Suprapubic skin (tissue), 4 donors: Measurements from ENCODE around the gene PARD6G. TPM values are rescaled to one million over a fixed set of nuclear protein-coding genes. Genes with fewer than 3 reads are reported as not detected.
"Not testable (repeated sequence)": the region's sequence is repeated elsewhere in the genome, so short reads cannot be mapped to it uniquely, and the experiment has no call there.

Experiments used
- DNase-seq, 2 donors: peaks; one replicate each; pipeline ENCODE4 v3.0.0-alpha.2; 2019; ENCODE audit warnings: low spot score in 2 of 2
- H3K27ac ChIP-seq: fragments of 200-600 bp; sonication (generic); one replicate; pipeline ENCODE4 v1.5.1; 2019
- H3K27me3 ChIP-seq: fragments of 200-600 bp; sonication (generic); one replicate; pipeline ENCODE4 v1.5.1; 2019
- H3K36me3 ChIP-seq: fragments of 200-600 bp; sonication (generic); one replicate; pipeline ENCODE4 v1.5.1; 2019
- H3K4me1 ChIP-seq: fragments of 200-600 bp; sonication (generic); one replicate; pipeline ENCODE4 v1.5.1; 2019
- H3K4me3 ChIP-seq: fragments of 200-600 bp; sonication (generic); one replicate; pipeline ENCODE4 v1.5.1; 2019; ENCODE audit warnings: mild to moderate bottlenecking
- H3K9me3 ChIP-seq: fragments of 200-600 bp; sonication (generic); one replicate; pipeline ENCODE4 v1.5.1; 2019
- EP300 ChIP-seq: sonication (generic); formaldehyde crosslinking; IDR thresholded peaks from one replicate; pipeline ENCODE4 v1.6.1; 2017; ENCODE audit warnings: antibody characterized with exemption
- POLR2A ChIP-seq, 2 donors: fragments of 450-650 bp; IDR thresholded peaks; one replicate each; pipeline ENCODE4 v1.6.1; 2017; ENCODE audit warnings: antibody characterized with exemption in 2 of 2, mild to moderate bottlenecking in 2 of 2, moderate library complexity in 2 of 2
- POLR2AphosphoS5 ChIP-seq, 3 donors: sonication (generic); formaldehyde crosslinking; IDR thresholded peaks; one replicate each; pipeline ENCODE4 v1.6.1; 2017; ENCODE audit warnings: antibody characterized with exemption in 3 of 3
- WGBS: methylation state at CpG from one replicate; pipeline ENCODE4 v1.1.5; 2018; 5-methylcytosine and 5-hydroxymethylcytosine counted together
- total RNA-seq, 4 donors: library from RNA; depleted of rRNA; stranded (reverse); fragments of >200 nt; gene quantifications; one replicate each; pipeline ENCODE4 v1.1.0, GENCODE V29; 2016
- TF ChIP-seq, protein P1 (sequence below), 2 donors: fragments of 200-600 bp in 1 of 2; fragments of 450-650 bp in 1 of 2; sonication (generic) in 1 of 2; IDR thresholded peaks; one replicate each; pipeline ENCODE4 v1.5.1; 2016 to 2019; ENCODE audit warnings: antibody characterized with exemption in 2 of 2, mild to moderate bottlenecking in 1 of 2, moderate library complexity in 1 of 2

Gene PARD6G
- 10 to 100 TPM; 47.5 to 97.6 (median 82.2) TPM for total RNA-seq

DNA sequence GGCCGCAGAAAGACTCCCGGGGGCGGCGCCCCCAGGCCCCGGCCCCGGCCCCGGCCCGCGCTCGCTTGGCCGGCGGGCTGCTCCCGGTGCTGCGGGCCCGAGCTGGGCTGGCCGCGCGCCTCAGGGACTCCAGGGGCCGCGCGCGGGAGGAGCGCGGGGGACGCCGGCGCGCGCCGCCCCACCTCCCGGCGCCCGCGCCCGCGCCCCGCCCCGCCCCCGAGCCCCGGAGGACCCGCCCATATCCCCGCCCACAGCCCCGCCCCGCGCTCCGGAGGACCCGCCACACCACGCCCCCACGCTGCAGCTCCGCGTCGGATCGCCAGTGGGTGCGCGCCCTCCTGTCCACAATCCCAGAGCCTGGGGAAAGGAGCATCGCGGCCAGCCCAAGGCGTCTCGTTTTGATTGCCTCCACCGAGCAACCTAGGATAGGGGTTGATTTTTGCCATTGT lies at the start of gene PARD6G:
Gene PARD6G, minus strand, starts transcription at position 122 of the 449 bp plus-strand sequence. CDS start 166 bp downstream, outside the sequence.
- peak within 1 kb of the TSS; percentile 94 for H3K4me3 ChIP-seq
- H3K27me3 ChIP-seq, result no peaks in the 10 kb centered on the region
- peak within 1 kb of the TSS; percentile 97 for H3K27ac ChIP-seq
- no peaks in the 10 kb centered on the region for H3K9me3 ChIP-seq
- peaks cover 56% of the 10 kb centered on the region for H3K4me1 ChIP-seq
- H3K36me3 ChIP-seq, result no peaks in the 10 kb centered on the region
- peak; percentile 89 to 92 for DNase-seq
- TF ChIP-seq, protein P1, sequence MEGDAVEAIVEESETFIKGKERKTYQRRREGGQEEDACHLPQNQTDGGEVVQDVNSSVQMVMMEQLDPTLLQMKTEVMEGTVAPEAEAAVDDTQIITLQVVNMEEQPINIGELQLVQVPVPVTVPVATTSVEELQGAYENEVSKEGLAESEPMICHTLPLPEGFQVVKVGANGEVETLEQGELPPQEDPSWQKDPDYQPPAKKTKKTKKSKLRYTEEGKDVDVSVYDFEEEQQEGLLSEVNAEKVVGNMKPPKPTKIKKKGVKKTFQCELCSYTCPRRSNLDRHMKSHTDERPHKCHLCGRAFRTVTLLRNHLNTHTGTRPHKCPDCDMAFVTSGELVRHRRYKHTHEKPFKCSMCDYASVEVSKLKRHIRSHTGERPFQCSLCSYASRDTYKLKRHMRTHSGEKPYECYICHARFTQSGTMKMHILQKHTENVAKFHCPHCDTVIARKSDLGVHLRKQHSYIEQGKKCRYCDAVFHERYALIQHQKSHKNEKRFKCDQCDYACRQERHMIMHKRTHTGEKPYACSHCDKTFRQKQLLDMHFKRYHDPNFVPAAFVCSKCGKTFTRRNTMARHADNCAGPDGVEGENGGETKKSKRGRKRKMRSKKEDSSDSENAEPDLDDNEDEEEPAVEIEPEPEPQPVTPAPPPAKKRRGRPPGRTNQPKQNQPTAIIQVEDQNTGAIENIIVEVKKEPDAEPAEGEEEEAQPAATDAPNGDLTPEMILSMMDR (IDR thresholded peaks at IDR 0.05), result peak in 1 of 2 donors; percentile 11
- no peak for TF ChIP-seq POLR2AphosphoS5 (IDR thresholded peaks at IDR 0.05)
- WGBS, result 0% methylated on average over 1 of the region's 60 CpGs

DNA sequence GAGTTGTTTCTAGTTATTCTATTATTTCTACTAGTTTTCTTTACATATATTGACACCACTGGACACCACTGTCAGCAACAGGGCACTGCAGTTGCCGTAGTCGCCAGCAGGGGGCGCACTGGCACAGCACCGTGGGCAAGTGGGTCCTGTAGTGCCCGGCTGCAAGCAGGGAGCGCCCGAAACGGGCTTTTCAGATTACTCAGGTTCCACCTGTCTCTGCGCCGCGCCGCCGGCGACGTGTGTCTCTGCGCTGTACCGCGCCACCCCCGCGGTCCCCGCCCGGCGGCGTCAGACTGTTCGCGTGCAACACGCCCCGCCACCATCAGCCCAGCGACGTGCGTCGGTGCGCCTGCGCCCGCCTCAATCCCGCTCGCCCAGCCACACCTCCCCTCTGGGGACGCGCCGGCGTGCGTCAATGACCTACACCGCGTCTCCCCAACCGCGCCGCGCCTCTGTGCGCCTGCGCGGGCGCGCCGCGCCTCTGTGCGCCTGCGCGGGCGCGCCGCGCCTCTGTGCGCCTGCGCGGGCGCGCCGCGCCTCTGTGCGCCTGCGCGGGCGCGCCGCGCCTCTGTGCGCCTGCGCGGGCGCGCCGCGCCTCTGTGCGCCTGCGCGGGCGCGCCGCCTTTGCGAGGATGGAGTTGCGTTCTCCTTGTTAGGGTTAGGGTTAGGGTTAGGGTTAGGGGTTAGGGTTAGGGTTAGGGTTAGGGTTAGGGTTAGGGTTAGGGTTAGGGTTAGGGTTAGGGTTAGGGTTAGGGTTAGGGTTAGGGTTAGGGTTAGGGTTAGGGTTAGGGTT lies 15.1 kb upstream of the PARD6G start:
- WGBS, result 81% methylated on average over 91 of the region's 91 CpGs
- not testable (repeated sequence) for H3K4me1 ChIP-seq, H3K4me3 ChIP-seq, H3K27me3 ChIP-seq, H3K9me3 ChIP-seq, H3K27ac ChIP-seq, H3K36me3 ChIP-seq
- peak in 1 of 2 donors; percentile 79 for DNase-seq
- TF ChIP-seq, protein P1 (IDR thresholded peaks at IDR 0.05), result peak; percentile 15 to 37

GRCh38 chr18:80259610-80260009 lies 12.3 kb upstream of the PARD6G start:
- no peak overlapping the region for H3K4me3 ChIP-seq
- WGBS, result 96% methylated on average over 4 of the region's 4 CpGs
- TF ChIP-seq EP300, result no peak
- no peak for TF ChIP-seq POLR2A (IDR thresholded peaks at IDR 0.05)
- TF ChIP-seq, protein P1 (IDR thresholded peaks at IDR 0.05), result no peak
- TF ChIP-seq POLR2AphosphoS5 (IDR thresholded peaks at IDR 0.05), result no peak
- no peak for DNase-seq
- H3K9me3 ChIP-seq, result no peaks in the 10 kb centered on the region
- no peaks in the 10 kb centered on the region for H3K36me3 ChIP-seq
- peaks cover 5% of the 10 kb centered on the region for H3K4me1 ChIP-seq
- no peak overlapping the region for H3K27ac ChIP-seq
- no peaks in the 10 kb centered on the region for H3K27me3 ChIP-seq

GRCh38 chr18:80258640-80259039 lies 11.3 kb upstream of the PARD6G start:
- TF ChIP-seq POLR2A (IDR thresholded peaks at IDR 0.05) (no peak), POLR2AphosphoS5 (IDR thresholded peaks at IDR 0.05) (no peak), EP300 (no peak)
- TF ChIP-seq, protein P1 (IDR thresholded peaks at IDR 0.05), result no peak
- Histone ChIP-seq H3K9me3 (no peaks in the 10 kb centered on the region), H3K4me1 (peaks cover 5% of the 10 kb centered on the region), H3K4me3 (no peak overlapping the region), H3K27ac (no peak overlapping the region), H3K27me3 (no peaks in the 10 kb centered on the region), H3K36me3 (no peaks in the 10 kb centered on the region)
- WGBS, result 79% methylated on average over 2 of the region's 3 CpGs
- no peak for DNase-seq

- WGBS, result 42% methylated on average over 12 of the region's 12 CpGs
- DNase-seq, result peak; percentile 80 to 84
Measured at GRCh38 chr18:80257579-80258543, 10.5 kb upstream of the PARD6G start.

More at GRCh38 chr18:80257579-80258543, 10.5 kb upstream of the PARD6G start:
- H3K4me3 ChIP-seq, H3K36me3 ChIP-seq, H3K27ac ChIP-seq, H3K4me1 ChIP-seq, H3K27me3 ChIP-seq, H3K9me3 ChIP-seq: not testable (repeated sequence)
- TF ChIP-seq, protein P1 (IDR thresholded peaks at IDR 0.05), result peak; percentile 80 to 86
